OCI-LY3 (cell line): Measurements from ENCODE around the gene APOM.

Experiments
- H2AFZ ChIP-seq: fragments of 200-600, 300-600 bp; shearing (Covaris generic); 2 replicates; pipeline ENCODE4 v1.6.0; 2014; ENCODE audit warnings: antibody characterized with exemption, low read depth, low read length
- H3K27ac ChIP-seq: fragments of 200-600, 300-600 bp; sonication (generic); 2 replicates; pipeline ENCODE4 v1.5.1; 2014; ENCODE audit warnings: mild to moderate bottlenecking, low read length, moderate library complexity, mixed read lengths
- H3K27me3 ChIP-seq: fragments of 200-600, 300-600 bp; sonication (generic); 2 replicates; pipeline ENCODE4 v1.6.1; 2014; ENCODE audit warnings: low read depth, low read length, mixed read lengths
- H3K36me3 ChIP-seq: fragments of 200-600, 300-600 bp; sonication (generic); replicated peaks from 2 replicates; pipeline ENCODE3; 2014; ENCODE audit warnings: low read depth, low read length, mixed read lengths
- H3K4me1 ChIP-seq: fragments of 300-600, 200-600 bp; sonication (generic); 2 replicates; pipeline ENCODE4 v1.6.1; 2014; ENCODE audit warnings: low read length, mixed read lengths
- H3K4me2 ChIP-seq: fragments of 200-600, 300-600 bp; sonication (generic); 2 replicates; pipeline ENCODE4 v1.6.1; 2014; ENCODE audit warnings: low read length, mixed read lengths
- H3K4me3 ChIP-seq: fragments of 300-600, 200-600 bp; sonication (generic); 2 replicates; pipeline ENCODE4 v1.5.1; 2014; ENCODE audit warnings: antibody characterized with exemption, mild to moderate bottlenecking, low read length, moderate library complexity
- H3K79me2 ChIP-seq: fragments of 300-600, 200-600 bp; shearing (Covaris generic); 2 replicates; pipeline ENCODE4 v1.6.1; 2014; ENCODE audit warnings: mild to moderate bottlenecking, low read length, mixed read lengths
- H3K9ac ChIP-seq: fragments of 300-600, 200-600 bp; shearing (Covaris generic); 2 replicates; pipeline ENCODE4 v1.6.0; 2014; ENCODE audit warnings: mild to moderate bottlenecking, low read length, moderate library complexity
- H3K9me3 ChIP-seq: fragments of 200-600, 300-600 bp; shearing (Covaris generic); 2 replicates; pipeline ENCODE4 v1.6.1; 2014; ENCODE audit warnings: low read length, mixed read lengths; ENCODE audit not compliant: insufficient read depth
- H4K20me1 ChIP-seq: fragments of 200-600, 300-600 bp; sonication (generic); 2 replicates; pipeline ENCODE4 v1.6.1; 2016; ENCODE audit warnings: low read length, mixed read lengths; ENCODE audit not compliant: insufficient read depth
- CTCF ChIP-seq: fragments of 200-600, 300-600 bp; sonication (generic); IDR thresholded peaks from 2 replicates; pipeline ENCODE4 v1.5.1; 2014; ENCODE audit warnings: antibody characterized with exemption, low read length, low read depth
- EZH2phosphoT487 ChIP-seq: fragments of 200-600 bp; shearing (Covaris generic); IDR thresholded peaks from 2 replicates; pipeline ENCODE4 v1.6.1; 2018; ENCODE audit warnings: antibody characterized with exemption, mixed run types, low read depth

The APOM gene

GRCh38 chr6:31663126-31663960 lies 7.6 kb downstream of the APOM start:
- Histone ChIP-seq H3K4me1 (peaks cover 37% of the 10 kb centered on the region), H3K27me3 (no peaks in the 10 kb centered on the region), H3K9ac (no peak overlapping the region), H3K79me2 (peaks cover 60% of the 10 kb centered on the region), H3K36me3 (peaks cover 24% of the 10 kb centered on the region), H3K9me3 (peaks cover 3% of the 10 kb centered on the region; the same call in 1 of the 2 replicates), H2AFZ (no peak overlapping the region), H3K4me2 (peak overlapping the region; percentile 96), H3K4me3 (no peak overlapping the region), H4K20me1 (no peaks in the 10 kb centered on the region), H3K27ac (no peak overlapping the region)
- no peak for TF ChIP-seq EZH2phosphoT487
- no peak for TF ChIP-seq CTCF

GRCh38 chr6:31663961-31664789 lies 8.5 kb downstream of the APOM start:
- Histone ChIP-seq H2AFZ (0 out of 2 replicates have a peak overlapping the region, but pooled peaks have one; percentile 54), H3K27me3 (no peaks in the 10 kb centered on the region), H3K9ac (peak overlapping the region; percentile 100), H4K20me1 (no peaks in the 10 kb centered on the region), H3K4me2 (peak overlapping the region; percentile 96), H3K36me3 (peaks cover 30% of the 10 kb centered on the region), H3K79me2 (peaks cover 56% of the 10 kb centered on the region), H3K4me1 (peaks cover 37% of the 10 kb centered on the region), H3K9me3 (peaks cover 3% of the 10 kb centered on the region; the same call in 1 of the 2 replicates), H3K4me3 (peak overlapping the region; percentile 100), H3K27ac (peak overlapping the region; percentile 98)
- TF ChIP-seq CTCF: no peak
- TF ChIP-seq EZH2phosphoT487: no peak

GRCh38 chr6:31664790-31665500 lies 9.3 kb downstream of the APOM start, which contains the start of gene GPANK1:
Gene GPANK1, minus strand, starts transcription at chr6:31664997. Its CDS starts 519 bp downstream, at chr6:31664478.
- TF ChIP-seq CTCF (no peak), EZH2phosphoT487 (no peak)
- Histone ChIP-seq H3K4me2 (peak within 1 kb of the TSS; percentile 96), H2AFZ (peak within 1 kb of the TSS; percentile 54; the same call in 1 of the 2 replicates), H3K9ac (peak within 1 kb of the TSS; percentile 100), H3K27ac (peak within 1 kb of the TSS; percentile 98), H3K27me3 (no peaks in the 10 kb centered on the region), H4K20me1 (no peaks in the 10 kb centered on the region), H3K79me2 (peaks cover 48% of the 10 kb centered on the region), H3K9me3 (peaks cover 3% of the 10 kb centered on the region; the same call in 1 of the 2 replicates), H3K4me3 (peak within 1 kb of the TSS; percentile 100), H3K4me1 (peaks cover 30% of the 10 kb centered on the region), H3K36me3 (peaks cover 34% of the 10 kb centered on the region)
